Measurements from ENCODE around the gene PCCA. TPM values are rescaled to one million over a fixed set of nuclear protein-coding genes. Genes with fewer than 3 reads are reported as not detected.

Gene PCCA
- total RNA-seq, 2 donors from 2014 or later = 52.7 to 66.4 TPM

GRCh38 chr13:100514788-100515409 is 426.0 kb downstream of the PCCA start:
- Histone ChIP-seq H3K27me3 (replicated peaks; ENCODE audit: insufficient read depth) (no peaks in the 10 kb centered on the region), H3K4me1 (replicated peaks) (no peaks in the 10 kb centered on the region), H3K36me3 (no peaks in the 10 kb centered on the region), H3K27ac (no peak overlapping the region), H3K9me3 (no peaks in the 10 kb centered on the region), H3K4me3 (no peak overlapping the region)
- WGBS = 1% methylated on average over 5 of the region's 5 CpGs
- DNase-seq (ENCODE audit: low spot score) = peak; percentile 76
- TF ChIP-seq CTCF (IDR thresholded peaks at IDR 0.05) (peak; percentile 69 to 85 (median 74)), POLR2A (IDR thresholded peaks at IDR 0.05) (no peak), POLR2AphosphoS5 (IDR thresholded peaks at IDR 0.05) (peak; percentile 33)
- intact Hi-C loops (cut with DNase I) = loop anchor here (1.0 to 10.0 kb wide), 3 partner anchors 280 to 857 kb away; no protein-coding TSS in a partner anchor

- no peak for DNase-seq (ENCODE audit: low spot score)
- Histone ChIP-seq H3K4me1 (replicated peaks) (no peaks in the 10 kb centered on the region), H3K27ac (no peak overlapping the region), H3K4me3 (no peak overlapping the region), H3K36me3 (no peaks in the 10 kb centered on the region), H3K27me3 (replicated peaks; ENCODE audit: insufficient read depth) (no peaks in the 10 kb centered on the region), H3K9me3 (no peaks in the 10 kb centered on the region)
- intact Hi-C loops (cut with DNase I) = loop anchor here (10.0 kb wide), 1 partner anchor 281 kb away; no protein-coding TSS in a partner anchor
- no peak for TF ChIP-seq POLR2AphosphoS5 (IDR thresholded peaks at IDR 0.05)
- no peak for TF ChIP-seq POLR2A (IDR thresholded peaks at IDR 0.05)
- TF ChIP-seq CTCF (IDR thresholded peaks at IDR 0.05) = no peak
- WGBS = 76% methylated on average over 20 of the region's 20 CpGs
Observed at GRCh38 chr13:100515410-100515800, 426.5 kb downstream of the PCCA start.

- TF ChIP-seq POLR2A (IDR thresholded peaks at IDR 0.05) (no peak), CTCF (IDR thresholded peaks at IDR 0.05) (no peak), POLR2AphosphoS5 (IDR thresholded peaks at IDR 0.05) (no peak)
- no peak overlapping the region for H3K4me3 ChIP-seq
- no peaks in the 10 kb centered on the region for H3K36me3 ChIP-seq
- intact Hi-C loops (cut with DNase I) = loop anchor here (10.0 kb wide), 1 partner anchor 282 kb away; no protein-coding TSS in a partner anchor
- no peak for DNase-seq (ENCODE audit: low spot score)
- H3K9me3 ChIP-seq = no peaks in the 10 kb centered on the region
- 88% methylated on average over 9 of the region's 9 CpGs for WGBS
- no peak overlapping the region for H3K27ac ChIP-seq
- H3K27me3 ChIP-seq (replicated peaks; ENCODE audit: insufficient read depth) = no peaks in the 10 kb centered on the region
- H3K4me1 ChIP-seq (replicated peaks) = no peaks in the 10 kb centered on the region
Observed at GRCh38 chr13:100517135-100517534, 428.2 kb downstream of the PCCA start.

- Histone ChIP-seq H3K27me3 (replicated peaks; ENCODE audit: insufficient read depth) (no peaks in the 10 kb centered on the region), H3K4me3 (no peak overlapping the region), H3K36me3 (no peaks in the 10 kb centered on the region), H3K27ac (no peak overlapping the region), H3K4me1 (replicated peaks) (no peaks in the 10 kb centered on the region), H3K9me3 (no peaks in the 10 kb centered on the region)
- intact Hi-C loops (cut with DNase I) = loop anchor here (10.0 kb wide), 1 partner anchor 283 kb away; no protein-coding TSS in a partner anchor
- no peak for DNase-seq (ENCODE audit: low spot score)
- 83% methylated on average over 13 of the region's 13 CpGs for WGBS
- TF ChIP-seq POLR2AphosphoS5 (IDR thresholded peaks at IDR 0.05) (no peak), CTCF (IDR thresholded peaks at IDR 0.05) (no peak), POLR2A (IDR thresholded peaks at IDR 0.05) (no peak)
Observed at GRCh38 chr13:100517728-100518127, 428.8 kb downstream of the PCCA start.

Measured in prostate gland (tissue), 2 donors.